ENCODE data around the gene NADK2.
A peak's percentile ranks its signal among the peaks of the same experiment; 100 is the strongest.

NADK2 gene

DNA sequence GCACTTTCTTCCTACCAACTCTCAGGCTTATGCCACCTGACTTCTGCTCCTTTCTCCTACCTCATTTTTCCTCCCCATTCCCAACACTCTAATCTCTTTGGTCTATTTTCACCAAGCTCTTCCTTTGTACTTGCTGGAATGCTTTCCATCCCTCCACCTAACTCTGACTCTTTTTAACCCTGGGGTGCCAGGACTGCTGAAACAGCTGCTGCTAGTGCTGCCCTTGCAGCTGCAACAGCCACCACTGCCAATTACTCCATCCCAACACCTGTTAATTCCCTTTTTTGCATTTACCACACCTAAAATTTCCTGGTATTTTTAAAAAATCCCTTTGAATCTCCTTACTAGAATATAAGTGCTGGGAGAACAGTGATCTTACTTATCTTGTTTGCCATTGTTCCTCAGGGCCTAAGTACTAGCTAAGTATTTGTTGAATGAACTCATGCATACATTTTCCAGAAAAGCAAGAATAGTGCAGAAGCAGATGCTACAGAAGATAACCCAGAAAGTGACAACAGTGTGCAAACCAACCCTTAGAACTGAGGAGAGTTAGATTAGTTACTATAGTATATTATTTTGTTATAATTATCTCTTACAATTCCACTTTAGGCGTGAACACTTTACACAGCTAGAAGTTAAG is 11.5 kb downstream of the NADK2 start:
- Histone ChIP-seq H3K4me3 (ENCODE audit: low read depth, low read length) (no peak overlapping the region), H3K36me3 (ENCODE audit: control insufficient read depth in 2 of 2, insufficient read depth in 1 of 2, low read length in 2 of 2) (peaks cover 5 to 11% of the 10 kb centered on the region in 2 experiments; a peak in 2 of 3 replicates), H3K4me1 (ENCODE audit: control insufficient read depth, insufficient read depth, low read length) (no peaks in the 10 kb centered on the region), H3K27ac (ENCODE audit: extremely low read depth, low read depth, low read length) (no peak overlapping the region), H3K9me3 (ENCODE audit: control insufficient read depth, insufficient read depth, low read depth, low read length) (no peaks in the 10 kb centered on the region)
- TF ChIP-seq ZNF560 (tag by site-specific recombination; IDR thresholded peaks at IDR 0.05; ENCODE audit: borderline replicate concordance) (no peak), SCRT2 (tag by site-specific recombination; IDR thresholded peaks at IDR 0.05) (0 out of 2 replicates have a peak, but pooled peaks have one; percentile 12), PRDM1 (tag by site-specific recombination; IDR thresholded peaks at IDR 0.05) (peak; percentile 48; the same call in 1 of the 2 replicates)
- TF ChIP-seq, protein P1, sequence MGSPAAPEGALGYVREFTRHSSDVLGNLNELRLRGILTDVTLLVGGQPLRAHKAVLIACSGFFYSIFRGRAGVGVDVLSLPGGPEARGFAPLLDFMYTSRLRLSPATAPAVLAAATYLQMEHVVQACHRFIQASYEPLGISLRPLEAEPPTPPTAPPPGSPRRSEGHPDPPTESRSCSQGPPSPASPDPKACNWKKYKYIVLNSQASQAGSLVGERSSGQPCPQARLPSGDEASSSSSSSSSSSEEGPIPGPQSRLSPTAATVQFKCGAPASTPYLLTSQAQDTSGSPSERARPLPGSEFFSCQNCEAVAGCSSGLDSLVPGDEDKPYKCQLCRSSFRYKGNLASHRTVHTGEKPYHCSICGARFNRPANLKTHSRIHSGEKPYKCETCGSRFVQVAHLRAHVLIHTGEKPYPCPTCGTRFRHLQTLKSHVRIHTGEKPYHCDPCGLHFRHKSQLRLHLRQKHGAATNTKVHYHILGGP (tag by site-specific recombination; IDR thresholded peaks at IDR 0.05), result 0 out of 2 replicates have a peak, but pooled peaks have one; percentile 27
- ChIA-PET CTCF (interaction anchor here (1.3 to 2.7 kb wide), 2 partner anchors 11 to 20 kb away, joined by 5 to 13 read pairs; partner anchors contain the start of gene NADK2), POLR2A (interaction anchor here (3.3 kb wide), 1 partner anchor 11 kb away, joined by 8 read pairs; the partner anchor contains the start of gene NADK2)

DNA sequence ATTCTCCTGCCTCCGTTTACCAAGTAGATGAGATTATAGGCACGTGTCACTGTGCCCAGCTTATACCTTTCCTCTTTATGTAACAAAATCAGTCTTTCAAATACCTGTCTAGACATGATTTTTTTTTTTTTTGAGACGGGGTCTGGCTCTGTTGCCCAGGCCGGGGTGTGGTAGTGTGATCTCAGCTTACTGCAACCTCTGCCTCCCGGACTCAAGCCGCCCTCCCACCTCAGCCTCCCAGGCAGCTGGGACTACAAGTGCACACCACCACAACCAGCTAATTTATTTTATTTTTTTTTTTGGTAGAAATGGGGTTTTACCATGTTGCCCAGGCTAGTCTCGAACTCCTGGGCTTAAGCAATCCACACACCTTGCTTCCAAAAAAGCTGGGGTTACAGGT is 13.2 kb downstream of the NADK2 start:
- Histone ChIP-seq H3K4me3 (ENCODE audit: low read depth, low read length) (no peak overlapping the region), H3K36me3 (ENCODE audit: control insufficient read depth in 2 of 2, insufficient read depth in 1 of 2, low read length in 2 of 2) (peaks cover 15 to 16% of the 10 kb centered on the region in 2 experiments), H3K27ac (ENCODE audit: extremely low read depth, low read depth, low read length) (no peak overlapping the region), H3K4me1 (ENCODE audit: control insufficient read depth, insufficient read depth, low read length) (no peaks in the 10 kb centered on the region), H3K9me3 (ENCODE audit: control insufficient read depth, insufficient read depth, low read depth, low read length) (no peaks in the 10 kb centered on the region)
- POLR2A ChIA-PET, result no interaction called here
- CTCF ChIA-PET, result interaction anchor here (0.6 kb wide), 1 partner anchor 76 kb away, joined by 3 read pairs; no protein-coding TSS in a partner anchor
- TF ChIP-seq, protein P2, sequence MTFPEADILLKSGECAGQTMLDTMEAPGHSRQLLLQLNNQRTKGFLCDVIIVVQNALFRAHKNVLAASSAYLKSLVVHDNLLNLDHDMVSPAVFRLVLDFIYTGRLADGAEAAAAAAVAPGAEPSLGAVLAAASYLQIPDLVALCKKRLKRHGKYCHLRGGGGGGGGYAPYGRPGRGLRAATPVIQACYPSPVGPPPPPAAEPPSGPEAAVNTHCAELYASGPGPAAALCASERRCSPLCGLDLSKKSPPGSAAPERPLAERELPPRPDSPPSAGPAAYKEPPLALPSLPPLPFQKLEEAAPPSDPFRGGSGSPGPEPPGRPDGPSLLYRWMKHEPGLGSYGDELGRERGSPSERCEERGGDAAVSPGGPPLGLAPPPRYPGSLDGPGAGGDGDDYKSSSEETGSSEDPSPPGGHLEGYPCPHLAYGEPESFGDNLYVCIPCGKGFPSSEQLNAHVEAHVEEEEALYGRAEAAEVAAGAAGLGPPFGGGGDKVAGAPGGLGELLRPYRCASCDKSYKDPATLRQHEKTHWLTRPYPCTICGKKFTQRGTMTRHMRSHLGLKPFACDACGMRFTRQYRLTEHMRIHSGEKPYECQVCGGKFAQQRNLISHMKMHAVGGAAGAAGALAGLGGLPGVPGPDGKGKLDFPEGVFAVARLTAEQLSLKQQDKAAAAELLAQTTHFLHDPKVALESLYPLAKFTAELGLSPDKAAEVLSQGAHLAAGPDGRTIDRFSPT (tag by site-specific recombination; IDR thresholded peaks at IDR 0.05), result no peak
- TF ChIP-seq TRIM28 (IDR thresholded peaks at IDR 0.05; ENCODE audit: borderline replicate concordance, low read length), result no peak
- no peak for TF ChIP-seq ZEB2 (tag by site-specific recombination; IDR thresholded peaks at IDR 0.05)
- TF ChIP-seq, protein P3, sequence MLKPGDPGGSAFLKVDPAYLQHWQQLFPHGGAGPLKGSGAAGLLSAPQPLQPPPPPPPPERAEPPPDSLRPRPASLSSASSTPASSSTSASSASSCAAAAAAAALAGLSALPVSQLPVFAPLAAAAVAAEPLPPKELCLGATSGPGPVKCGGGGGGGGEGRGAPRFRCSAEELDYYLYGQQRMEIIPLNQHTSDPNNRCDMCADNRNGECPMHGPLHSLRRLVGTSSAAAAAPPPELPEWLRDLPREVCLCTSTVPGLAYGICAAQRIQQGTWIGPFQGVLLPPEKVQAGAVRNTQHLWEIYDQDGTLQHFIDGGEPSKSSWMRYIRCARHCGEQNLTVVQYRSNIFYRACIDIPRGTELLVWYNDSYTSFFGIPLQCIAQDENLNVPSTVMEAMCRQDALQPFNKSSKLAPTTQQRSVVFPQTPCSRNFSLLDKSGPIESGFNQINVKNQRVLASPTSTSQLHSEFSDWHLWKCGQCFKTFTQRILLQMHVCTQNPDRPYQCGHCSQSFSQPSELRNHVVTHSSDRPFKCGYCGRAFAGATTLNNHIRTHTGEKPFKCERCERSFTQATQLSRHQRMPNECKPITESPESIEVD (tag by site-specific recombination; IDR thresholded peaks at IDR 0.05), result no peak
- no peak for TF ChIP-seq SP3 (tag by site-specific recombination; IDR thresholded peaks at IDR 0.05)
- no peak for TF ChIP-seq SCRT1 (tag by site-specific recombination; IDR thresholded peaks at IDR 0.05; ENCODE audit: borderline replicate concordance)
- no peak for TF ChIP-seq ZBTB20 (tag by site-specific recombination; IDR thresholded peaks at IDR 0.05)
- TF ChIP-seq ZNF585B (tag by site-specific recombination; IDR thresholded peaks at IDR 0.05), result no peak
- TF ChIP-seq ZNF221 (tag by site-specific recombination; IDR thresholded peaks at IDR 0.05; ENCODE audit: borderline replicate concordance), result no peak
- TF ChIP-seq, protein P4, sequence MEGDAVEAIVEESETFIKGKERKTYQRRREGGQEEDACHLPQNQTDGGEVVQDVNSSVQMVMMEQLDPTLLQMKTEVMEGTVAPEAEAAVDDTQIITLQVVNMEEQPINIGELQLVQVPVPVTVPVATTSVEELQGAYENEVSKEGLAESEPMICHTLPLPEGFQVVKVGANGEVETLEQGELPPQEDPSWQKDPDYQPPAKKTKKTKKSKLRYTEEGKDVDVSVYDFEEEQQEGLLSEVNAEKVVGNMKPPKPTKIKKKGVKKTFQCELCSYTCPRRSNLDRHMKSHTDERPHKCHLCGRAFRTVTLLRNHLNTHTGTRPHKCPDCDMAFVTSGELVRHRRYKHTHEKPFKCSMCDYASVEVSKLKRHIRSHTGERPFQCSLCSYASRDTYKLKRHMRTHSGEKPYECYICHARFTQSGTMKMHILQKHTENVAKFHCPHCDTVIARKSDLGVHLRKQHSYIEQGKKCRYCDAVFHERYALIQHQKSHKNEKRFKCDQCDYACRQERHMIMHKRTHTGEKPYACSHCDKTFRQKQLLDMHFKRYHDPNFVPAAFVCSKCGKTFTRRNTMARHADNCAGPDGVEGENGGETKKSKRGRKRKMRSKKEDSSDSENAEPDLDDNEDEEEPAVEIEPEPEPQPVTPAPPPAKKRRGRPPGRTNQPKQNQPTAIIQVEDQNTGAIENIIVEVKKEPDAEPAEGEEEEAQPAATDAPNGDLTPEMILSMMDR (tag by site-specific recombination; IDR thresholded peaks at IDR 0.05), result no peak
- TF ChIP-seq GLIS2 (tag by site-specific recombination; IDR thresholded peaks at IDR 0.05), result no peak
- TF ChIP-seq, protein P5, sequence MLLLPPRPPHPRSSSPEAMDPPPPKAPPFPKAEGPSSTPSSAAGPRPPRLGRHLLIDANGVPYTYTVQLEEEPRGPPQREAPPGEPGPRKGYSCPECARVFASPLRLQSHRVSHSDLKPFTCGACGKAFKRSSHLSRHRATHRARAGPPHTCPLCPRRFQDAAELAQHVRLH (tag by site-specific recombination; IDR thresholded peaks at IDR 0.05), result no peak
- TF ChIP-seq SCRT2 (tag by site-specific recombination; IDR thresholded peaks at IDR 0.05), result no peak
